SJCRH30 (cell line): ENCODE data around the gene TNPO1. TPM values are rescaled to one million over a fixed set of nuclear protein-coding genes. Genes with fewer than 3 reads are reported as not detected.
"Not testable (repeated sequence)": the region's sequence is repeated elsewhere in the genome, so short reads cannot be mapped to it uniquely, and the experiment has no call there.

Source experiments
- DNase-seq, 2 experiments: peaks; one replicate each; pipeline ENCODE4 v3.0.0-alpha.2; 2015 to 2020
- H3K27ac ChIP-seq: fragments of 250-450 bp; sonication (Bioruptor Pico); 2 replicates; pipeline ENCODE4 v1.5.1; 2020; ENCODE audit warnings: mild to moderate bottlenecking, moderate library complexity
- H3K27me3 ChIP-seq: fragments of 250-450 bp; sonication (Bioruptor Pico); 2 replicates; pipeline ENCODE4 v1.5.1; 2020; ENCODE audit warnings: mild to moderate bottlenecking, moderate library complexity
- H3K36me3 ChIP-seq: fragments of 250-450 bp; sonication (Bioruptor Pico); 2 replicates; pipeline ENCODE4 v1.5.1; 2020; ENCODE audit warnings: mild to moderate bottlenecking, moderate library complexity
- H3K4me1 ChIP-seq: fragments of 250-450 bp; sonication (Bioruptor Pico); 2 replicates; pipeline ENCODE4 v1.5.1; 2020; ENCODE audit warnings: mild to moderate bottlenecking, moderate library complexity
- H3K4me3 ChIP-seq: fragments of 250-450 bp; sonication (Bioruptor Pico); 2 replicates; pipeline ENCODE4 v1.5.1; 2020; ENCODE audit warnings: mild to moderate bottlenecking, moderate library complexity
- H3K9me3 ChIP-seq: fragments of 250-450 bp; sonication (Bioruptor Pico); replicated peaks from 2 replicates; pipeline ENCODE4 v1.5.1; 2020; ENCODE audit warnings: mild to moderate bottlenecking, moderate library complexity
- total RNA-seq: library from RNA; depleted of rRNA; stranded (reverse); fragments of >200 nt; shearing (Covaris generic); gene quantifications from 2 replicates; pipeline ENCODE4 v1.2.3, GENCODE V29; 2014; rRNA removed

The TNPO1 gene
- 194 and 209 TPM in 2 replicates for total RNA-seq

GRCh38 chr5:72816284-72817075 is at the start of gene TNPO1:
TSS of gene TNPO1 (plus strand) at chr5:72816661. CDS start at chr5:72816738, 77 bp downstream.
- H3K4me1 ChIP-seq, result peaks cover 14% of the 10 kb centered on the region
- peak; percentile 90 to 91 for DNase-seq

DNA sequence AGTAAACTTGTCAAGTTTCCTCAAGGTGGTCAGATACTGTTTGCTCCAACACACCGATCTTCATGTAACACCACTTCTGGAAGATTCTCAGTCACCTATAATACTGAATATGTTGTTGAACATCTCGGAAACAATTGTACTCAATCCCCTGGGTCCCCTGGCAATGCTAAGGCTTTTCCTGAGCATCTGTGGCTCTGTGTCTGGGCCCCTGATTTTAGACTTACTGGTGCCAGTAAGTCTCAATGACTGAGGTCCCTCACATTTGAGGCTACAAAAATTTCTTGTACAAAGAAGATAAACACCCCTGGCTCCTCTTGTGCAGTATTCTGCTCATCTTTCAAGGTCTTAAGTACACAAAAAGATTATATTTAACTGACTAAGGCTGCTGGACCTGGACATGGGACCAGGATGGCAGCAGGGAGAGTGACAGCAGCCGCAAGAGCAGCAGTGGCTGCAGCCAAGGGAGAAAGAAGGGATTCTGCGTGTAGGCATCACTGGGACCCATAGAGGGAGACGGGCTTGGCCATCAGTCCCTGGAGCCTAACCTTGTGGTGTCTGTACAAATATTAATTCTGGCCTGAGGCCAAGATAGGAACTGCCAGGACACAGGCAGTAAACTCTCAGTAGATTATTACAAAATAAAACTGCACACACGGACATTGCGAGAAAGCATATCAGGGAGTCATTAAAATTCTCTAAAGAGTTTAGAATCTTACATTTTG is 49.0 kb upstream of the TNPO1 start:
- Histone ChIP-seq H3K27ac (no peak overlapping the region), H3K36me3 (no peaks in the 10 kb centered on the region), H3K4me3 (no peak overlapping the region), H3K9me3 (peaks cover 7% of the 10 kb centered on the region; the same call in 1 of the 2 replicates), H3K4me1 (peaks cover 8% of the 10 kb centered on the region; the same call in 1 of the 2 replicates), H3K27me3 (no peaks in the 10 kb centered on the region)
- peak; percentile 74 to 80 for DNase-seq

More at GRCh38 chr5:72816284-72817075, at the start of gene TNPO1:
- no peaks in the 10 kb centered on the region for H3K9me3 ChIP-seq
- H3K27ac ChIP-seq, result peak within 1 kb of the TSS; percentile 98
- no peaks in the 10 kb centered on the region for H3K27me3 ChIP-seq
- peak within 1 kb of the TSS; percentile 86 for H3K4me3 ChIP-seq
- peaks cover 4% of the 10 kb centered on the region; the same call in 1 of the 2 replicates for H3K36me3 ChIP-seq

- H3K27me3 ChIP-seq, result no peaks in the 10 kb centered on the region
- no peak for DNase-seq
- H3K27ac ChIP-seq, result no peak overlapping the region
- H3K9me3 ChIP-seq, result peaks cover 4% of the 10 kb centered on the region; the same call in 1 of the 2 replicates
- H3K4me3 ChIP-seq, result no peak overlapping the region
- H3K36me3 ChIP-seq, result no peaks in the 10 kb centered on the region
- peaks cover 9% of the 10 kb centered on the region; the same call in 1 of the 2 replicates for H3K4me1 ChIP-seq
Measured at GRCh38 chr5:72770266-72770665, 46.2 kb upstream of the TNPO1 start.

DNA sequence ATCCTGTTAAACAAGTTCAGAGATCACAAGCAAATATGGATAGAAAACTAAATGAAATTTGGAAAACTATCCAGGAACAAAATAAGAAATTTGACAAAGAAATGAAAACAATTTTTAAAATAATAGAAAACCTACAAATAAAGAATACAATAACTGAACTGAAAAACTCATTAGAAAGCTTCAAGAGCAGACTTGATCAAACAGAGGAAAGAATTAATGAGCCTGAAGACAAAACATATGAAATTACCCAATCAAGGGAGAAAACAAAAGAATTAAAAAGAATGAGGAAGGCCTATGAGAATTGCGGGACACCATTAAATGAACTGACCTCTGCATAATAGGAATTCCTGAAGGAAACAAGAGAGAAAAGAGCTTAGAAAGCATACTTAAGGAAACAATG is 39.8 kb upstream of the TNPO1 start:
- Histone ChIP-seq H3K27ac (no peak overlapping the region), H3K9me3 (peaks cover 13% of the 10 kb centered on the region), H3K4me3 (no peak overlapping the region), H3K36me3 (no peaks in the 10 kb centered on the region), H3K27me3 (no peaks in the 10 kb centered on the region), H3K4me1 (peaks cover 6% of the 10 kb centered on the region; the same call in 1 of the 2 replicates)
- no peak for DNase-seq

GRCh38 chr5:72779520-72779919 is 36.9 kb upstream of the TNPO1 start:
- no peaks in the 10 kb centered on the region for H3K4me1 ChIP-seq
- H3K27me3 ChIP-seq, result no peaks in the 10 kb centered on the region
- H3K27ac ChIP-seq, result no peak overlapping the region

DNA sequence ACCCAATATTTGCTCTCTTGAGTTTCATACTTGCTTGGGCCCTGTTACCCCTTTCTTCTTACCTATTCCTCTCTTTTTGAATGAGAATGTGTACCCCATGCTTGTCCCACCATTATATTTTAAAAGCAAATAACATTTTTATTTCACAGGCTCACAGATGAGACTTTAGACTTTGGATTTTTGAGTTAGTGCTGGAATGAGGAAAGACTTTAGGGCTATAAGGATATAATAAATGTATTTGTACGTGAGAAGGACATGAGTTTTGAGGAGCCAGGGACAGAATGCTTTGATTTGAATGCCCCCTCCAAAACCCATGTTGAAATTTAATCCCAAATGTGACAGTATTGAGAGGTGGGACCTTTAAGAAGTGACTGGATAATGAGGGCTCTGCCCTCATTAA is 33.1 kb upstream of the TNPO1 start:
- Histone ChIP-seq H3K4me3 (no peak overlapping the region), H3K9me3 (peaks cover 9% of the 10 kb centered on the region), H3K4me1 (no peaks in the 10 kb centered on the region)

More at GRCh38 chr5:72779520-72779919, 36.9 kb upstream of the TNPO1 start:
- no peak overlapping the region for H3K4me3 ChIP-seq
- H3K36me3 ChIP-seq, result no peaks in the 10 kb centered on the region
- H3K9me3 ChIP-seq, result peaks cover 13% of the 10 kb centered on the region
- no peak for DNase-seq

GRCh38 chr5:72784129-72784528 is 32.3 kb upstream of the TNPO1 start:
- Histone ChIP-seq H3K4me1 (no peaks in the 10 kb centered on the region), H3K27me3 (no peaks in the 10 kb centered on the region), H3K4me3 (no peak overlapping the region), H3K27ac (no peak overlapping the region), H3K9me3 (peaks cover 9% of the 10 kb centered on the region), H3K36me3 (no peaks in the 10 kb centered on the region)
- DNase-seq, result no peak

More for the DNA sequence above, 33.1 kb upstream of the TNPO1 start:
- H3K27ac ChIP-seq, result no peak overlapping the region
- no peak for DNase-seq
- no peaks in the 10 kb centered on the region for H3K27me3 ChIP-seq
- H3K36me3 ChIP-seq, result no peaks in the 10 kb centered on the region

DNA sequence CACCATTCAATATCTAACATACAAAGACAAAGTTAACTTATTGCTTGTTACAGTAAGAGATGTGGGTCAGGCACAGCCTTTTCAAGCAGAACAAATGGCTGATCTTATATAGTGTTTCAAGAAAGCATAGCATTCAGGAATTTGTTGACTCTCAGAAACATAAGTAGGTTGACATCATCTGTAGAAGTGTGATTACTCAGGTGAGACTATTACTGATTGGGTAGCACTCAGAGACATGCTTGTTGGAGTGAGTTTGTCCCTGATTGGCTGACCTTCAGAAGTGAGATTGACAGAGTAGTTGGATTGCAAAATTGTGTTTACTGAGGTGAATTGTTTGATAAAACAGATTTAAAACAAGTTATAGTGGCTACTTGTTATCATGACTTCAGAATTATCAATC is 30.7 kb upstream of the TNPO1 start:
- no peaks in the 10 kb centered on the region for H3K27me3 ChIP-seq
- H3K27ac ChIP-seq, result no peak overlapping the region
- no peaks in the 10 kb centered on the region for H3K4me1 ChIP-seq
- H3K9me3 ChIP-seq, result no peaks in the 10 kb centered on the region
- no peaks in the 10 kb centered on the region for H3K36me3 ChIP-seq
- no peak overlapping the region for H3K4me3 ChIP-seq
- DNase-seq, result no peak

GRCh38 chr5:72786676-72787075 is 29.8 kb upstream of the TNPO1 start:
- H3K36me3 ChIP-seq, result no peaks in the 10 kb centered on the region
- no peak for DNase-seq
- H3K4me1 ChIP-seq, result no peaks in the 10 kb centered on the region
- no peak overlapping the region for H3K4me3 ChIP-seq
- H3K27ac ChIP-seq, result no peak overlapping the region
- H3K9me3 ChIP-seq, result no peaks in the 10 kb centered on the region
- H3K27me3 ChIP-seq, result no peaks in the 10 kb centered on the region

DNA sequence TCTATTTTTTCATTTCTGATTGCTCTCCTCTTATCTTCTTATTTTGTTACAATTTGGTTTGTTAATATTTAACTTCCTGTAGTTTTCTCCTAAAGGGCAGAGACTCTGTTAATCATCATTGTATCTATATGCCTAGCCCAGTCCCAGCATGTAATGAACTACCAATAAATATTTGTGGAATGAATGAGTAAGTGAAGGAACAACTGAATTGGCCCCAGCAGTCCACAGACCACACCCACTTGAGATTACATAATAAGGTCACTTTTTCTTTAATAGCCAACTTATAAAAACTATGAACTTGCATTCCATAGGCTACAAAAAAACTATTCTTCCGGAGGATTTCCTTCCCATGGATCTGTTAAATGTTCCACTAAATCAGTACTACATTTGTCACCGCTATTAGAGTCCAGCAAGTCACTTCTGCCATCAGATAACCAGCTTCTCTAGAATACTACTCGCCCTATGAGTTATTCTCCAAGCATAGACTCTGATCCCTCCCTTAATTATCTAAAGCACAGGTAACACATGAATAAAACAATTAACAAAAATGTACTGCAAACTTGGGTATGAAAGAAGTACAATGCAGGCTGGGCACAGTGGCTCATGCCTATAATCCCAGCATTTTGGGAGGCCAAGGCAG is 27.5 kb upstream of the TNPO1 start:
- Histone ChIP-seq H3K4me3 (no peak overlapping the region), H3K9me3 (no peaks in the 10 kb centered on the region), H3K4me1 (no peaks in the 10 kb centered on the region), H3K27ac (no peak overlapping the region), H3K27me3 (no peaks in the 10 kb centered on the region), H3K36me3 (no peaks in the 10 kb centered on the region)
- no peak for DNase-seq

- Histone ChIP-seq H3K27ac (no peak overlapping the region), H3K36me3 (no peaks in the 10 kb centered on the region), H3K4me3 (no peak overlapping the region), H3K9me3 (no peaks in the 10 kb centered on the region), H3K27me3 (no peaks in the 10 kb centered on the region), H3K4me1 (no peaks in the 10 kb centered on the region)
- no peak for DNase-seq
Measured at GRCh38 chr5:72790186-72790585, 26.3 kb upstream of the TNPO1 start.

GRCh38 chr5:72792662-72793061 is 23.8 kb upstream of the TNPO1 start:
- not testable (repeated sequence) for DNase-seq, H3K27ac ChIP-seq, H3K9me3 ChIP-seq, H3K4me3 ChIP-seq, H3K27me3 ChIP-seq, H3K4me1 ChIP-seq, H3K36me3 ChIP-seq

GRCh38 chr5:72796001-72796400 is 20.5 kb upstream of the TNPO1 start:
- no peaks in the 10 kb centered on the region for H3K36me3 ChIP-seq
- no peaks in the 10 kb centered on the region for H3K27me3 ChIP-seq
- no peak for DNase-seq
- H3K9me3 ChIP-seq, result no peaks in the 10 kb centered on the region
- no peak overlapping the region for H3K4me3 ChIP-seq
- H3K27ac ChIP-seq, result no peak overlapping the region
- H3K4me1 ChIP-seq, result no peaks in the 10 kb centered on the region

- H3K36me3 ChIP-seq, result no peaks in the 10 kb centered on the region
- H3K9me3 ChIP-seq, result no peaks in the 10 kb centered on the region; the same call in 1 of the 2 replicates
- H3K27me3 ChIP-seq, result no peaks in the 10 kb centered on the region
- no peak overlapping the region for H3K27ac ChIP-seq
- no peaks in the 10 kb centered on the region for H3K4me1 ChIP-seq
- DNase-seq, result no peak
- no peak overlapping the region for H3K4me3 ChIP-seq
Measured at GRCh38 chr5:72799721-72800120, 16.7 kb upstream of the TNPO1 start.

DNA sequence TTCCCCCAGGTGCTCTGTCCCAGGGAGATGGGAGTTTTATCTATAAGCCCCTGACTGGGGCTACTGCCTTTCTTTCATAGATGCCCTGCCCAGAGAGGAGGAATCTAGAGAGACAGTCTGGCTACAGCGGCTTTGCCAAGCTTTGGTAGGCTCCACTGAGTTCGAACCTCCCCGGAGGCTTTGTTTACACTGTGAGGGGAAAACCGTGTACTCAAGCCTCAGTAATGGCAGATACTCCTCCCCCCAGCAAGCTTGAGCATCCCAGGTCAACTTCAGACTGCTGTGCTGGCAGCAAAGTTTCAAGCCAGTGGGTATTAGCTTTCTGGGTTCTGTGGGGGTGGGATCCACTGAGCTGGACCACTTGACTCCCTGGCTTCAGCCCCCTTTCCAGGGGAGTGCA is 7.8 kb upstream of the TNPO1 start:
- DNase-seq, H3K36me3 ChIP-seq, H3K4me3 ChIP-seq, H3K27me3 ChIP-seq, H3K9me3 ChIP-seq, H3K4me1 ChIP-seq, H3K27ac ChIP-seq: not testable (repeated sequence)
